GM19193 (cell line): ENCODE measurements around the gene BRME1.

ENCODE experiments used
- POLR2A ChIP-seq: IDR thresholded peaks from 4 replicates; pipeline ENCODE4 v1.6.1; 2011; ENCODE audit not compliant: insufficient read depth, insufficient read length; ENCODE audit errors: extremely low read depth

Gene BRME1

GRCh38 chr19:13906910-13907309 is 993 bp upstream of the BRME1 start:
- no peak for TF ChIP-seq POLR2A

- TF ChIP-seq POLR2A: no peak
These were observed 596 bp upstream of the BRME1 start for GRCh38 chr19:13906521-13906904.

GRCh38 chr19:13902993-13903555 is 2.8 kb downstream of the BRME1 start:
- no peak for TF ChIP-seq POLR2A

DNA sequence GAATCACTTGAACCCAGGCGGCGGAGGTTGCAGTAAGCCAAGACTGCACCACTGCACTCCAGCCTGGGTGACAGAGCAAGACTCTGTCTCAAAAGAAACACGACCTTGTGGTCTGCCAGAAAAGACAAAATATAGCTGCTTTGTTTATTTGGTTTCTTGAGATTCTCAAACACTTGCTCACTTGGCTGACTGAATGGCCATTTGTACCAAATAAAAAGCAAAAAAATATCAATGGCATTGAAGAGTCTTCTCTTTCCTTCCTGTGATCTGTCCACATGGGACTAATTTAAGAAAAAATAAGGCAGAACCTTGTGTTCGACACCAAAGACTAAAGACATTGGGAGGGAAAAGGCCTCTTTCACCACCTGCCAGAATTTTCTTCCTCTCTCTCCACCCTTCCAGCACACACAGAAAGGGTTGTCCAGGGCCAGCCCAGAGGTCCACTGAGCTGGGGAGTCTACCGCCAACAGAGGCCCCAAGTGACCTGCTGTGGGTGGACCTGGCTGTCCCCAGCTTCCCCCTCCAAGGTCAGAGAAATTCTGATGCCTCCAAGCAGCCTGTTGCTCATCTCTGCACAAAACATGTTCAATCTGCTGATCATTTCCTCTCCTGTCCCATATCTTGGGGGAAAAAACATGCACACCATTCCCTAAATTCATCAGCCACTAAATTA is 5.9 kb downstream of the BRME1 start:
- TF ChIP-seq POLR2A: no peak

- no peak for TF ChIP-seq POLR2A
These were observed 6.5 kb downstream of the BRME1 start for GRCh38 chr19:13899393-13899792.

GRCh38 chr19:13896227-13896626 is 9.7 kb downstream of the BRME1 start:
- no peak for TF ChIP-seq POLR2A

- no peak for TF ChIP-seq POLR2A
These were observed 11.4 kb downstream of the BRME1 start for GRCh38 chr19:13894552-13894951.

DNA sequence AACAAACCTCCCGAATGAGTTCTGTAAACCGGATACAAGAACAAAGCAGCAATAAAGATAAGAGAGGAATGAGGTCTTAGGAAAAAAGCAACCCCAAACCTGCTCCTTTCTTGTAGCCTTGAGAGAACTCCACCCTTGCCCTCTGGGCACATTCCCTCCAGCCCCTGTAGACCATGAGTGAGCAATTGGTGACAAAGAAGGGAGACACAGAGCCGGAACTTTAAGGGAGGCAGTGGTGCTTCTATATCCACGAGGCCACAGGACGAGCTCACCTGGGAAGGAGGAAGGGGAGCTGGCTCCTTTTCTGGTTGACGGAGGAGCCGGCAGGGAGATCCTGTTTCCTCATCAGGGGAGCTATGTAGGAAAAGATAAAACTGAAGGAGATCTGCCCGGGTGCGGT is 13.0 kb downstream of the BRME1 start:
- no peak for TF ChIP-seq POLR2A

DNA sequence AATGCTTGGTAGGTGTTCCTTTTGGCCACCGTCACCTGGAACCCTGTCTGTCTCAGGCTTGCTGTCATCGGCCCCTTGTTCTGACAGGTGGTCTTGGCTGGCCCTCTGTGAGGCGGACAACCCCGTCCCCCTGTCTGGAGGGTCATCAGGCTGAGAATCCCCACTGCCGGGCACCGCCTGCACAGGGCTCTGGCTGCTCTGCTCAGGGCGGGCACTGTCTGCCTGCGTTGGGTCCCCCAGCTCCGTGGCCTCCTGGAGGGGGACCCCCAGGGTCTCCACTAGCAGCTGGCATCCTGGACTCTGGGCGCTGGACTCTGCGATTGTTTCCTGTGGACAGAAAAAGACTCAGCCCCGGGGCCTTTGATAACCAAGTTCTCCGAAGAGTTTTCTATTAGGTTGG is 15.8 kb downstream of the BRME1 start:
- no peak for TF ChIP-seq POLR2A

DNA sequence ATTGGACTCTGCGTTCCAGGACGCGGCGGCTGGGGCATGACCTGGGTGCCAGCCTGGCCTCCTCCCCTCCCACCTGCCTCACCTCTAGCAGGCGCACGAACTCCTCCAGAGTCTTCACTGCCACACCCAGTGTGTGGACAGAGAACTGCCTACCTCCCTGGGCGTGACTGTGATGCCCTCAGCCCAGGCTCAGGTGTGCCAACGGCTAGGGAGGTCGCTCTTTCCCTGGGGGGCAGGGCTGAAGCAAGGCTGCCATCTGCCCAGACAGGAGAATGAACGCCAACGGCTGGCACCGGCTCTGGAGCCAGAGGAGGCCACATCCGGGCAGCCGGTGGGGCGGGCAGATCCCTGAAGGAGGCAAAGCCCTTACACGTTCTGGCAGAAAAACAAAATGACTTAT is 17.6 kb downstream of the BRME1 start:
- TF ChIP-seq POLR2A: no peak

- no peak for TF ChIP-seq POLR2A
These were observed 18.4 kb downstream of the BRME1 start for GRCh38 chr19:13887517-13887916.

GRCh38 chr19:13887018-13887436 is 18.9 kb downstream of the BRME1 start:
- no peak for TF ChIP-seq POLR2A

- no peak for TF ChIP-seq POLR2A
These were observed 20.0 kb downstream of the BRME1 start for GRCh38 chr19:13885826-13886365.

DNA sequence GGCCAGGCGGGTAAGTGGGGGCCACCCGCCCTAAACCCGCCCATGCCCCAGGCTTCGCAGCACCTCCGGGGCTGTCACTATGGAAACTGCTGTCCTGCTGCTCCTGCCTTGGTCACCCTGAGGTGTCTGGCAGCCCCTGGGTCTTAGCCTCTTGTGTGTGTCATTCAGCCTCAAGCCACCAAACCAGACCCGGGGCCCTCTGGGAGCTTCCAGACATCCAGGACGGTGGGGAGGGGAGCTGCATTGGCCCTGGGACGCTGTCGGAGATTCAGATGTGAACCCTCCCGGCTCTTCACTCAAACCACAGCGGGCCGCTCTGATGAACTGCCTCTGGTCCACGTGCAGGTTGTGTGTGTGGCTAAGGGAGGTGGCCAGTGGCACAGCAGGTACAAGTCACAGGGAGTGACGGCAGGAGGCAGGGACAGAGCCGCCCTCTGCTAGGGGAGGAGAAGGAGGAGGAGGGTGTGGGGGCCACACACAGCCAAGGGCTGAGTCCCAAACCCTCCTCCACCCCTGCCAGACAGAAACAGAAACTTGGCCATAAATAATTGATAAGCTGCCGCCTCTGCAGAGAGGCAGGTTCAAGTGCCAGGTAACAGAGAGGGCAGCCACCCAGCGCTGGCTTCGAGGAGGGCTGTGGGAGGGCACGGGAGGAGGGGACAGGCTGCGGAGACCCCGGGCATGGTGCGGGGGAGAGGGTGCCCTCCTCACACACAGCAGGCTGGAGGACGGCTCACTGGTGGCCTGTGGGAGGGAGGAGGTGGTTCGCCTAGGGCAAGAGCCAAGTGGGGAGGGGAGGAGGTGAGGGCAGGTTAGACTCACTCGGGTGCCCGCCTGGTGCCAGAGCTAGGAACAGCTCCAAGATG is 21.0 kb downstream of the BRME1 start:
- no peak for TF ChIP-seq POLR2A

DNA sequence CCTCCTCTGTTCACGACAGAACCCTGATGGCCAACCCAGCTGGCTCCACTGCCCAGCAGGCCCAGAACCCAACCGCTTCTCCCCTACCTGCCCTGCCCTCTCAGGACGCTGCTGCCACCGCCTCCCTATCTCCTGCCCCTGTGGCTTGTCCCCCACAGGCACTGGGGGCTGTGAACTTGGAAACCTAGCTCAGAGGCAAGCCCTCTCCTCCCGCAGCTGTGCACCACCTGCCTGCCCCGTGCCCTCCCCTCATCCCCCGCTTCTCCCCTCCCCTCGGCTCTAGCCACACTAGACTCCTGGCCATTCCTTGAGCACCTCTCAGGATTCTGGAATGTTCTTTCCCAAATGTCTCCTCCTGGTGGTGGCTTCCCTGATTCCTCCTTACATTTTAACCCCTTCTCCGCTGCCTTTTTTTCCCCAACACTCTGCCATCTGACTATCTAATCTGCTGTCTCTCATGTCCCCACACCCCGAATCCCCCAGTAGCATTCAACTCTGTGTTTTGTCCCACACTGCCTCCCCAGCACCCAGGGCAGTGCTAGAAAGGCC is 22.3 kb downstream of the BRME1 start:
- TF ChIP-seq POLR2A: no peak

DNA sequence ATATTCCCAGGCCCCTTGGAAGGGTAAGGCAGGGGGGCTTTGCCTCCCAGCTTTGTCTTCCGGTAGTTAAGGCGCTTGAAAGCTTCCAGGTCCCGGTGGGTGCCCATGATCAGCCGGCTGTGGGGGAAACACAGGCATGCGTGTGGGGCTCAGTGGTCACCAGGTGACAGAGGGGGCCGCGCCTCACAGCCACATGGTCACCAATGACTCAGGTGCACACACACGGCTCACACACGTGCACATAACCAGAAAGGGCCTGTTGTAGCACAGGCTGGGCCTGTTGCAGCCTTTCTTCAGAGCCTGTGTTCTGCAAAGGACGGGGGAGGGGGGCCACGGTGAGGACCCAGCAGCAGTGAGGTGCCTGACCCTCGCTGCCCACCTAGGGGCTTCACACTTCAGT is 23.1 kb downstream of the BRME1 start:
- TF ChIP-seq POLR2A: no peak

GRCh38 chr19:13882419-13882795 is 23.5 kb downstream of the BRME1 start:
- no peak for TF ChIP-seq POLR2A
